ENCODE results near the gene CHEK1.

DNA sequence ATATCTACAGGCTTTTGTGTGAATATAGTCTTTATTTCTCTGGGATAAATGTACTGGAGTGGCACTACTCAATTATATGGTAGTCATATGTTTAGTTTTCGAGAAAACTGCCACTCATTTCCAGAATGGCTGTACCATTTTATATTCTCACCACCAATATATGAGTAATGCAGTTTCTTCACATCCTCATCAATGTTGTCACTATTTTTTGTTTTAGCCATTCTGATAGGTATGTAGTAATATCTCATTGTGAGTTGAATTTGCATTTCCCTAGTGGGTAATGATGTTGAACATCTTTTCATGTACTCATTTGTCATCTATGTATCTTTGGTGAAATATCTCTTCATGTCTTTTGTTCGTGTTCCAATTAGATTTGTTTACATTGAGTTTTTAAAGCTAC lies 37.7 kb downstream of the CHEK1 start:
- TF ChIP-seq, protein P1, sequence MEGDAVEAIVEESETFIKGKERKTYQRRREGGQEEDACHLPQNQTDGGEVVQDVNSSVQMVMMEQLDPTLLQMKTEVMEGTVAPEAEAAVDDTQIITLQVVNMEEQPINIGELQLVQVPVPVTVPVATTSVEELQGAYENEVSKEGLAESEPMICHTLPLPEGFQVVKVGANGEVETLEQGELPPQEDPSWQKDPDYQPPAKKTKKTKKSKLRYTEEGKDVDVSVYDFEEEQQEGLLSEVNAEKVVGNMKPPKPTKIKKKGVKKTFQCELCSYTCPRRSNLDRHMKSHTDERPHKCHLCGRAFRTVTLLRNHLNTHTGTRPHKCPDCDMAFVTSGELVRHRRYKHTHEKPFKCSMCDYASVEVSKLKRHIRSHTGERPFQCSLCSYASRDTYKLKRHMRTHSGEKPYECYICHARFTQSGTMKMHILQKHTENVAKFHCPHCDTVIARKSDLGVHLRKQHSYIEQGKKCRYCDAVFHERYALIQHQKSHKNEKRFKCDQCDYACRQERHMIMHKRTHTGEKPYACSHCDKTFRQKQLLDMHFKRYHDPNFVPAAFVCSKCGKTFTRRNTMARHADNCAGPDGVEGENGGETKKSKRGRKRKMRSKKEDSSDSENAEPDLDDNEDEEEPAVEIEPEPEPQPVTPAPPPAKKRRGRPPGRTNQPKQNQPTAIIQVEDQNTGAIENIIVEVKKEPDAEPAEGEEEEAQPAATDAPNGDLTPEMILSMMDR (conservative IDR thresholded peaks at IDR 0.05; ENCODE audit: low read depth, low read length): no peak
- TF ChIP-seq POLR2A (IDR thresholded peaks at IDR 0.05; ENCODE audit: low read depth, low read length): no peak
- TF ChIP-seq MAZ (IDR thresholded peaks at IDR 0.05; ENCODE audit: borderline replicate concordance, low read depth, low read length): no peak

All from IMR-90 (cell line).